ENCODE measurements around the gene METTL5.
A peak's percentile ranks its signal among the peaks of the same experiment; 100 is the strongest.

METTL5 gene

GRCh38 chr2:169803480-169803879 is 21.2 kb downstream of the METTL5 start:
- H3K4me1 ChIP-seq (ENCODE audit: control insufficient read depth, insufficient read depth, low read length), result peaks cover 3% of the 10 kb centered on the region

DNA sequence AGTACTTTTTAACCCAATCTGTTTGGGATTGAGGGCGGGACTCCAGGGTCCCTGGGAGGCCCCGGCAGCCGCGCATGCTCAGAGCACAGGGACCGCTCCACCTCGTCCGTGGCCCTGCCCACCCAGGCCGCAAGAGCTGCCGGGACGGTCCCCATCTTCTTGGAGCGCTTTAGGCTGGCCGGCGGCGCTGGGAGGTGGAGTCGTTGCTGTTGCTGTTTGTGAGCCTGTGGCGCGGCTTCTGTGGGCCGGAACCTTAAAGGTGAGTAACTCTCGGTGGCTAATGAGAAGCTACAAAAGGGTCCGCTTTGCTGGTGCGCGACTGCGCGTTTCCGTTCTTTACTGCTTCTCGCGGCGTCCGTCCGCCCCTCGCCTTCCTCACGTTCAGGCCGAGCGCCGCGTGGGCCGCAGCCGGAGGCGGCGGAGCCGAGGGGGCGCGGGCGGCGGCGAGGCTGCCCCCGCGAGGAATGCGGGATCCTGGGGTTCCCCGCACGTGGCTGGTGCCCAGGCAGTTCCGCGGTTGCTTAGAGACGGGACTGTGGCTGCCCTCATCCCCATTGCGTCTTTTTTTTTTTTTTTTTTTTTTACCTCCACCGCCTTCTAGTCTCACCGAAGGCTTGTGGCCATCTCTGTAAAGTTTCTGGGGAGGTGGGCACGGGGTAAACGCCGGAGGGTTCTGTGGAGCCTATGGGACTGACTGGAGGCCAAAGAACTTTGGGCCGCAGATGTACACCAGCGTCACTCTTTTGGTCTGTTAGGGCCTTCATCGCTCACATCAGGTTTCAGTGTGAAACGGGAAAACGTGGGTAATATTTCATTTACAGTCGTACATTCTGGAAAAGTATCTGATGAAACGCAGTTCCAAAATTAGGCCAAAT is 25.8 kb downstream of the METTL5 start, which contains the start of gene SSB:
TSS of gene SSB (plus strand) at position 154 of the 875 bp plus-strand sequence. CDS start 2,090 bp downstream, outside the sequence.
- peaks cover 10% of the 10 kb centered on the region for H3K4me1 ChIP-seq (ENCODE audit: control insufficient read depth, insufficient read depth, low read length)
- peaks cover 5% of the 10 kb centered on the region for H3K36me3 ChIP-seq (ENCODE audit: control insufficient read depth, insufficient read depth, low read length)
- peak within 1 kb of the TSS; percentile 87 for H3K4me3 ChIP-seq (ENCODE audit: low read depth, low read length)
- H3K9ac ChIP-seq (ENCODE audit: low read depth, low read length), result peak within 1 kb of the TSS; percentile 94
- H3K9me3 ChIP-seq (ENCODE audit: control insufficient read depth, insufficient read depth, low read length), result no peaks in the 10 kb centered on the region
- no peaks in the 10 kb centered on the region for H3K27me3 ChIP-seq (ENCODE audit: control insufficient read depth, insufficient read depth, low read length)

More at GRCh38 chr2:169803480-169803879, 21.2 kb downstream of the METTL5 start:
- peaks cover 30% of the 10 kb centered on the region for H3K36me3 ChIP-seq (ENCODE audit: control insufficient read depth, insufficient read depth, low read length)
- H3K9me3 ChIP-seq (ENCODE audit: control insufficient read depth, insufficient read depth, low read length), result no peaks in the 10 kb centered on the region
- H3K9ac ChIP-seq (ENCODE audit: low read depth, low read length), result no peak overlapping the region
- no peak overlapping the region for H3K4me3 ChIP-seq (ENCODE audit: low read depth, low read length)
- H3K27me3 ChIP-seq (ENCODE audit: control insufficient read depth, insufficient read depth, low read length), result no peaks in the 10 kb centered on the region

GRCh38 chr2:169798397-169798717 is 26.3 kb downstream of the METTL5 start:
- H3K9ac ChIP-seq (ENCODE audit: low read depth, low read length), result no peak overlapping the region
- peaks cover 8% of the 10 kb centered on the region for H3K4me1 ChIP-seq (ENCODE audit: control insufficient read depth, insufficient read depth, low read length)
- peaks cover 3% of the 10 kb centered on the region for H3K36me3 ChIP-seq (ENCODE audit: control insufficient read depth, insufficient read depth, low read length)
- H3K9me3 ChIP-seq (ENCODE audit: control insufficient read depth, insufficient read depth, low read length), result no peaks in the 10 kb centered on the region
- no peaks in the 10 kb centered on the region for H3K27me3 ChIP-seq (ENCODE audit: control insufficient read depth, insufficient read depth, low read length)
- H3K4me3 ChIP-seq (ENCODE audit: low read depth, low read length), result peak overlapping the region; percentile 87

DNA sequence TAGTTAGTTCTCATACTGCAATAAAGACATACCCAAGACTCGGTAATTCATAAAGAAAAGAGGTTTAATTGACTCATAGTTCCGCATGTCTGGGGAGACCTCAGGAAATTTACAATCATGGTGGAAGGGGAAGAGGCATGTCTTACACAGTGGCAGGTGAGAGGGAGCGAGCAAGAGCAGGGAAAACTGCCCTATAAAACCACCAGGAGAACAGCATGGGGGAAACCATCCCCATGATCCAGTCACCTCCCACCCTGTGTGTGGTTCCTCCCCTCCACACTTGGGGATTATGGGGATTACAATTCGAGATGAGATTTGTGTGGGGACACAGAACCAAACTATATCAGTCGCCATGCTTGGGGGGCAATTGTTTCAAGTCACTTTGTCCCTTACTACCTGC is 27.1 kb downstream of the METTL5 start:
- Histone ChIP-seq H3K4me1 (ENCODE audit: control insufficient read depth, insufficient read depth, low read length) (peaks cover 8% of the 10 kb centered on the region), H3K9me3 (ENCODE audit: control insufficient read depth, insufficient read depth, low read length) (no peaks in the 10 kb centered on the region), H3K4me3 (ENCODE audit: low read depth, low read length) (no peak overlapping the region), H3K9ac (ENCODE audit: low read depth, low read length) (no peak overlapping the region), H3K36me3 (ENCODE audit: control insufficient read depth, insufficient read depth, low read length) (no peaks in the 10 kb centered on the region), H3K27me3 (ENCODE audit: control insufficient read depth, insufficient read depth, low read length) (no peaks in the 10 kb centered on the region)

DNA sequence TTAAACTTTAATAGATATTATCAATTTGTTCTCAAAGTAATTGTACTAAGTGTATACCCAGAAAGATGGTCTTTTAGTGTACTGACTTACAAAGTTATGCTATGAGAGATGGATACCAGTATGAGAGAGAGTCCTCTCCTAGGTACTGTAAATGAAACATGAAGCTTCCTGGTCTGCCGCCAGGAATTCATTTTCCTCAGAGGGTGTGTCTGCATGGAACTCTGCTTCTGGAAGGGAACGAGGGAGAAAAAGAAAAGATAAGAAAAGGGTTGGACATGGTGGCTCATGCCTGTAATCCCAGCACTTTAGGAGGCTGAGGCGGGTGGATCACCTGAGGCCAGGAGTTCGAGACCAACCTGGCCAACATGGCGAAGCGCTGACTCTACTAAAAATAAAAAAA is 28.3 kb downstream of the METTL5 start:
- Histone ChIP-seq H3K4me3 (ENCODE audit: low read depth, low read length) (no peak overlapping the region), H3K4me1 (ENCODE audit: control insufficient read depth, insufficient read depth, low read length) (peaks cover 8% of the 10 kb centered on the region), H3K9ac (ENCODE audit: low read depth, low read length) (no peak overlapping the region), H3K27me3 (ENCODE audit: control insufficient read depth, insufficient read depth, low read length) (no peaks in the 10 kb centered on the region), H3K36me3 (ENCODE audit: control insufficient read depth, insufficient read depth, low read length) (no peaks in the 10 kb centered on the region), H3K9me3 (ENCODE audit: control insufficient read depth, insufficient read depth, low read length) (no peaks in the 10 kb centered on the region)

DNA sequence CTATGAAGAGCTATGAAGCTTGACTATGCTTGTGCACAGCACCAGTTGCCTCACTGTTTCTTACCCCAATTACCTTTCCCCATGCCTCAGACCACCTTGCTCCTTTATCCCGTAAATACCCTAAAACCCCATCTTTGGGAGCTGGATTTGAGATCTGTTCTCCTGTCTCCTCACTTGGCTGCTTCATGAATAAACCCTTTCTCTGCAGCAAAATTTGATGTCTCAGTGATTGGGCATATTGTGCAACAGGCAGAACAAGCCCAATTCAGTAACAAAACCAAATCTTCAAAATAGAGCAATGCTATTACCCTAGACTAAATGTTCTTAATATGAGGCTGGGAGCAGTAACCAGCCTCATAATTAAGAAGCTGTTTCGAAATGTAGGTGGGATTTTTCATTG is 29.5 kb downstream of the METTL5 start:
- H3K4me1 ChIP-seq (ENCODE audit: control insufficient read depth, insufficient read depth, low read length), result peaks cover 8% of the 10 kb centered on the region
- H3K36me3 ChIP-seq (ENCODE audit: control insufficient read depth, insufficient read depth, low read length), result no peaks in the 10 kb centered on the region
- no peak overlapping the region for H3K4me3 ChIP-seq (ENCODE audit: low read depth, low read length)
- no peak overlapping the region for H3K9ac ChIP-seq (ENCODE audit: low read depth, low read length)
- no peaks in the 10 kb centered on the region for H3K9me3 ChIP-seq (ENCODE audit: control insufficient read depth, insufficient read depth, low read length)
- no peaks in the 10 kb centered on the region for H3K27me3 ChIP-seq (ENCODE audit: control insufficient read depth, insufficient read depth, low read length)

- Histone ChIP-seq H3K27me3 (ENCODE audit: control insufficient read depth, insufficient read depth, low read length) (no peaks in the 10 kb centered on the region), H3K4me3 (ENCODE audit: low read depth, low read length) (no peak overlapping the region), H3K4me1 (ENCODE audit: control insufficient read depth, insufficient read depth, low read length) (peaks cover 5% of the 10 kb centered on the region), H3K9ac (ENCODE audit: low read depth, low read length) (no peak overlapping the region), H3K9me3 (ENCODE audit: control insufficient read depth, insufficient read depth, low read length) (no peaks in the 10 kb centered on the region), H3K36me3 (ENCODE audit: control insufficient read depth, insufficient read depth, low read length) (no peaks in the 10 kb centered on the region)
Measured at GRCh38 chr2:169790581-169790980, 34.1 kb downstream of the METTL5 start.

- Histone ChIP-seq H3K27me3 (ENCODE audit: control insufficient read depth, insufficient read depth, low read length) (no peaks in the 10 kb centered on the region), H3K9me3 (ENCODE audit: control insufficient read depth, insufficient read depth, low read length) (no peaks in the 10 kb centered on the region), H3K4me1 (ENCODE audit: control insufficient read depth, insufficient read depth, low read length) (no peaks in the 10 kb centered on the region), H3K4me3 (ENCODE audit: low read depth, low read length) (no peak overlapping the region), H3K36me3 (ENCODE audit: control insufficient read depth, insufficient read depth, low read length) (no peaks in the 10 kb centered on the region), H3K9ac (ENCODE audit: low read depth, low read length) (no peak overlapping the region)
Measured at GRCh38 chr2:169782513-169782912, 42.2 kb downstream of the METTL5 start.

DNA sequence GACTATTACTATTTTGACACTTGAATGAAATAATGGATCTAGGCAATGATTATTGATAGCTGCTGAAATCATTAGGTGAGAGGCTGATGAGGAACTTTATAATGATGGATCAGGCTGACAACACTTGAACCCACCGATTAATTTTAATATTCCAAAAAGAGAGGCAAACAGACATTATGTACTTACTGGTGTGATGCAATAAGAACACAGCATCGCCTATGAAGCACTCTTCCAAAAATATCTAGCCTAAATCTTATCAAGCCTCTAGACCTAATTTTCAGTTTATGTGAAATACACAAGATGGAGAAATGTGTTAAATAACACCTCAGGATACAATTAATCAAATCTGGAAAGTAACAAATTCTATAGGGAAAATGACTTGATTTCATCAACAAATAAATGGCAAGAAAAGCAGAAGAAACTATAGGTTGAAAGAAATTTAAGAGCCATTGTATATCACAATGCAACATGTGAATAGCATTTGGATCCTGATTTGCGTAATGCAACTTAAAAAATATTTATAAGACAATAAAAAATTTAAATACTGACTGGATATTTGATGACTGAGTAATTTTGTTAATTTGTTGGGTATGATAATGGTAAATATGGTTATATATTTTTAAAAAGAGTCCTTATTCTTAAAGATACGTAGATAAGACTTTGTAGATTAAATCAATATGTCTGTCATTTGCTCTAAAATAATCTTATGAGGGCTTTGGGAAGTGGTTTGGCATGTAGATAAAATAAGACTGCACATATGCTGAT is 43.3 kb downstream of the METTL5 start:
- Histone ChIP-seq H3K4me1 (ENCODE audit: control insufficient read depth, insufficient read depth, low read length) (no peaks in the 10 kb centered on the region), H3K9ac (ENCODE audit: low read depth, low read length) (no peak overlapping the region), H3K9me3 (ENCODE audit: control insufficient read depth, insufficient read depth, low read length) (no peaks in the 10 kb centered on the region), H3K27me3 (ENCODE audit: control insufficient read depth, insufficient read depth, low read length) (no peaks in the 10 kb centered on the region), H3K36me3 (ENCODE audit: control insufficient read depth, insufficient read depth, low read length) (no peaks in the 10 kb centered on the region), H3K4me3 (ENCODE audit: low read depth, low read length) (no peak overlapping the region)

- no peaks in the 10 kb centered on the region for H3K9me3 ChIP-seq (ENCODE audit: control insufficient read depth, insufficient read depth, low read length)
- no peak overlapping the region for H3K4me3 ChIP-seq (ENCODE audit: low read depth, low read length)
- H3K36me3 ChIP-seq (ENCODE audit: control insufficient read depth, insufficient read depth, low read length), result no peaks in the 10 kb centered on the region
- no peak overlapping the region for H3K9ac ChIP-seq (ENCODE audit: low read depth, low read length)
- no peaks in the 10 kb centered on the region for H3K27me3 ChIP-seq (ENCODE audit: control insufficient read depth, insufficient read depth, low read length)
- no peaks in the 10 kb centered on the region for H3K4me1 ChIP-seq (ENCODE audit: control insufficient read depth, insufficient read depth, low read length)
Measured at GRCh38 chr2:169778446-169778845, 46.3 kb downstream of the METTL5 start.

GRCh38 chr2:169776252-169776761 is 48.4 kb downstream of the METTL5 start:
- Histone ChIP-seq H3K9ac (ENCODE audit: low read depth, low read length) (no peak overlapping the region), H3K36me3 (ENCODE audit: control insufficient read depth, insufficient read depth, low read length) (no peaks in the 10 kb centered on the region), H3K4me1 (ENCODE audit: control insufficient read depth, insufficient read depth, low read length) (no peaks in the 10 kb centered on the region), H3K4me3 (ENCODE audit: low read depth, low read length) (no peak overlapping the region), H3K9me3 (ENCODE audit: control insufficient read depth, insufficient read depth, low read length) (no peaks in the 10 kb centered on the region), H3K27me3 (ENCODE audit: control insufficient read depth, insufficient read depth, low read length) (no peaks in the 10 kb centered on the region)
